ENCODE data around the gene SYN1.

- TF ChIP-seq GABPA (IDR thresholded peaks at IDR 0.05 in 1 of 2, conservative IDR thresholded peaks at IDR 0.05 in 1 of 2) (no peak), CTCF (IDR thresholded peaks at IDR 0.05; ENCODE audit: low read depth, low read length, missing input control) (no peak), TAF1 (conservative IDR thresholded peaks at IDR 0.05) (no peak)
These were observed 39.7 kb upstream of the SYN1 start for GRCh38 chrX:47659421-47659726.
